Chondrocyte (in vitro differentiated cells): ENCODE data around the gene CLDN24. TPM values are rescaled to one million over a fixed set of nuclear protein-coding genes. Genes with fewer than 3 reads are reported as not detected.

ENCODE experiments used
- DNase-seq: peaks from one replicate; pipeline ENCODE4 v3.0.0; 2021; ENCODE audit warnings: mixed read lengths, low spot score
- H3K27ac Mint-ChIP-seq: one replicate; pipeline ENCODE4 v1.8.0; 2021; ENCODE audit warnings: mild to moderate bottlenecking, moderate library complexity, mixed read lengths; ENCODE audit not compliant: unreplicated experiment
- H3K27me3 Mint-ChIP-seq: 2 replicates; pipeline ENCODE4 v1.8.0; 2021; ENCODE audit warnings: low read depth, mixed read lengths
- H3K36me3 Mint-ChIP-seq: 2 replicates; pipeline ENCODE4 v1.8.0; 2021; ENCODE audit warnings: low read depth, mixed read lengths
- H3K4me1 Mint-ChIP-seq: 2 replicates; pipeline ENCODE4 v1.8.0; 2021; ENCODE audit warnings: low read depth, mild to moderate bottlenecking, mixed read lengths
- H3K4me3 Mint-ChIP-seq: one replicate; pipeline ENCODE4 v1.8.0; 2021; ENCODE audit warnings: mild to moderate bottlenecking, moderate library complexity, mixed read lengths; ENCODE audit not compliant: unreplicated experiment
- H3K9me3 Mint-ChIP-seq: 2 replicates; pipeline ENCODE4 v1.8.0; 2021; ENCODE audit warnings: low read depth, mixed read lengths
- CTCF ChIP-seq: fragments of 200-600 bp; sonication (generic); IDR thresholded peaks from 2 replicates; pipeline ENCODE4 v1.5.0; 2021; ENCODE audit warnings: antibody characterized with exemption, mild to moderate bottlenecking, moderate library complexity
- total RNA-seq: library from RNA; stranded (reverse); gene quantifications from 3 replicates; pipeline ENCODE4 v1.2.1, GENCODE V29; 2021

Gene CLDN24
- total RNA-seq, 1 donor from 2014 or later: not detected

- Mint-ChIP-seq H3K4me3 (no peak overlapping the region), H3K27ac (no peak overlapping the region), H3K4me1 (peaks cover 11% of the 10 kb centered on the region), H3K27me3 (no peaks in the 10 kb centered on the region), H3K36me3 (no peaks in the 10 kb centered on the region), H3K9me3 (no peaks in the 10 kb centered on the region)
- DNase-seq: no peak
- no peak for TF ChIP-seq CTCF
Measured at GRCh38 chr4:183347146-183347545, 24.9 kb upstream of the CLDN24 start.

GRCh38 chr4:183345261-183345660 is 23.0 kb upstream of the CLDN24 start:
- no peaks in the 10 kb centered on the region for H3K9me3 Mint-ChIP-seq
- no peak overlapping the region for H3K27ac Mint-ChIP-seq
- H3K4me1 Mint-ChIP-seq: peaks cover 7% of the 10 kb centered on the region
- no peak overlapping the region for H3K4me3 Mint-ChIP-seq
- TF ChIP-seq CTCF: no peak
- no peaks in the 10 kb centered on the region for H3K36me3 Mint-ChIP-seq
- H3K27me3 Mint-ChIP-seq: no peaks in the 10 kb centered on the region
- no peak for DNase-seq

- H3K4me3 Mint-ChIP-seq: no peak overlapping the region
- TF ChIP-seq CTCF: no peak
- no peaks in the 10 kb centered on the region for H3K9me3 Mint-ChIP-seq
- H3K36me3 Mint-ChIP-seq: no peaks in the 10 kb centered on the region
- peaks cover 7% of the 10 kb centered on the region for H3K4me1 Mint-ChIP-seq
- H3K27ac Mint-ChIP-seq: no peak overlapping the region
- H3K27me3 Mint-ChIP-seq: no peaks in the 10 kb centered on the region
- no peak for DNase-seq
Measured at GRCh38 chr4:183344523-183345255, 22.5 kb upstream of the CLDN24 start.

GRCh38 chr4:183343730-183344129 is 21.5 kb upstream of the CLDN24 start:
- peaks cover 3% of the 10 kb centered on the region for H3K4me1 Mint-ChIP-seq
- H3K27me3 Mint-ChIP-seq: no peaks in the 10 kb centered on the region
- DNase-seq: no peak
- no peaks in the 10 kb centered on the region for H3K36me3 Mint-ChIP-seq
- no peaks in the 10 kb centered on the region for H3K9me3 Mint-ChIP-seq
- no peak overlapping the region for H3K4me3 Mint-ChIP-seq
- H3K27ac Mint-ChIP-seq: no peak overlapping the region
- no peak for TF ChIP-seq CTCF

- no peak for DNase-seq
- Mint-ChIP-seq H3K36me3 (peaks cover 1% of the 10 kb centered on the region), H3K4me1 (peaks cover 6% of the 10 kb centered on the region), H3K27ac (no peak overlapping the region), H3K27me3 (no peaks in the 10 kb centered on the region), H3K9me3 (no peaks in the 10 kb centered on the region), H3K4me3 (no peak overlapping the region)
- TF ChIP-seq CTCF: no peak
Measured at GRCh38 chr4:183342541-183343533, 20.6 kb upstream of the CLDN24 start.
